NCI-H526 (cell line): ENCODE measurements around the gene MYBL2.
"Not testable (repeated sequence)": the region's sequence is repeated elsewhere in the genome, so short reads cannot be mapped to it uniquely, and the experiment has no call there.

Source experiments
- DNase-seq, 2 experiments: peaks; one replicate each; lab custom pipeline; 2025; lab: John Stamatoyannopoulos, UW

Gene MYBL2

GRCh38 chr20:43751167-43752050 is 84.5 kb downstream of the MYBL2 start:
- DNase-seq = no peak

GRCh38 chr20:43752051-43752360 is 85.1 kb downstream of the MYBL2 start:
- no peak for DNase-seq

- DNase-seq = no peak
These were observed 85.8 kb downstream of the MYBL2 start for GRCh38 chr20:43752561-43753301.

- no peak for DNase-seq
These were observed 88.5 kb downstream of the MYBL2 start for GRCh38 chr20:43755390-43755789.

- DNase-seq = no peak
These were observed 88.9 kb downstream of the MYBL2 start for GRCh38 chr20:43755851-43756250.

GRCh38 chr20:43757888-43758287 is 91.0 kb downstream of the MYBL2 start:
- DNase-seq = not testable (repeated sequence)

GRCh38 chr20:43761386-43762340 is 94.7 kb downstream of the MYBL2 start:
- DNase-seq = no peak

GRCh38 chr20:43762911-43763310 is 96.0 kb downstream of the MYBL2 start:
- DNase-seq = no peak

- no peak for DNase-seq
These were observed 99.0 kb downstream of the MYBL2 start for GRCh38 chr20:43765916-43766315.
